K562 (cell line): ENCODE results near the gene ADGRB3. TPM values are rescaled to one million over a fixed set of nuclear protein-coding genes. Genes with fewer than 3 reads are reported as not detected.
"Not testable (repeated sequence)": the region's sequence is repeated elsewhere in the genome, so short reads cannot be mapped to it uniquely, and the experiment has no call there.

Experiments used
- ATAC-seq: fragments of 200-7000 bp; cut with Tn5 transposase; 3 replicates; pipeline ENCODE4 v1.9.1; 2020; ENCODE audit warnings: moderate library complexity
- BruUV-seq: library from RNA; stranded (reverse); fragments of 400-500 nt; replicated peaks from 2 replicates; lab custom pipeline; 2021; lab: Mats Ljungman, UMichigan
- CTCF ChIA-PET: fragments of 300-600 bp; formaldehyde crosslinking; extraction: SDS; loops from one replicate; lab custom pipeline; 2021; ENCODE audit warnings: low intra/inter-chr PET ratio; lab: Yijun Ruan, JAX
- POLR2A ChIA-PET: fragments of 300-600, 350-650 bp; sonication (Branson Sonifier 250); formaldehyde crosslinking; extraction: SDS; loops from one replicate; lab custom pipeline; 2021; ENCODE audit warnings: antibody characterized with exemption, inconsistent platforms; lab: Yijun Ruan, JAX
- DNase-seq, 4 experiments: peaks; one replicate each; pipeline versions ENCODE4 v3.0.0 to v3.0.0-alpha.2; 2011 to 2018; ENCODE audit warnings: low spot score in 3 of 4, mixed read lengths in 3 of 4; ENCODE audit errors: extremely low read depth in 1 of 4
- FAIRE-seq: peaks from 2 replicates; lab custom pipeline; 2011; peaks lifted over from hg19 to GRCh38; lab: Jason Lieb, UNC
- H2AFZ ChIP-seq: 2 replicates; pipeline ENCODE4 v1.6.0; 2011; ENCODE audit warnings: low read depth, low read length, control low read depth, inconsistent platforms
- H3K27ac ChIP-seq: fragments of 200-600 bp; 3 replicates; pipeline ENCODE4 v1.8.0; 2011; ENCODE audit warnings: low read depth, mild to moderate bottlenecking, control low read depth, inconsistent platforms, low read length, moderate library complexity, mixed read lengths; ENCODE audit errors: extremely low read depth
- H3K27me3 ChIP-seq, 2 experiments: fragments of 300-600 bp in 1 of 2; 2 replicates in 1 of 2; 3 replicates in 1 of 2; pipeline versions ENCODE4 v1.6.0 to v1.8.0; 2011; ENCODE audit warnings: inconsistent platforms in 2 of 2, low read length in 2 of 2, mild to moderate bottlenecking in 1 of 2, mixed read lengths in 1 of 2, moderate library complexity in 1 of 2; ENCODE audit not compliant: control insufficient read depth in 2 of 2, insufficient read depth in 2 of 2
- H3K36me3 ChIP-seq: fragments of 300-600 bp; 3 replicates; pipeline ENCODE4 v1.8.0; 2011; ENCODE audit warnings: mild to moderate bottlenecking, low read length, inconsistent platforms; ENCODE audit not compliant: control insufficient read depth, insufficient read depth
- H3K4me1 ChIP-seq, 2 experiments: fragments of 200-600 bp in 1 of 2; replicated peaks in 1 of 2; 2 replicates in 1 of 2; 3 replicates in 1 of 2; pipeline versions ENCODE4 v1.5.1 to v1.8.0; 2011; ENCODE audit warnings: inconsistent platforms in 2 of 2, low read length in 2 of 2, mild to moderate bottlenecking in 1 of 2, mixed read lengths in 1 of 2, moderate library complexity in 1 of 2; ENCODE audit not compliant: control insufficient read depth in 2 of 2, insufficient read depth in 2 of 2
- H3K4me2 ChIP-seq: 2 replicates; pipeline ENCODE4 v1.6.1; 2011; ENCODE audit warnings: low read length, control low read depth, inconsistent platforms, mixed read lengths; ENCODE audit not compliant: insufficient read depth
- H3K4me3 ChIP-seq: fragments of 200-600 bp; sonication (generic), shearing (Covaris generic); 2 replicates; pipeline ENCODE4 v1.5.1; 2016; ENCODE audit warnings: control low read depth, inconsistent platforms
- H3K79me2 ChIP-seq: fragments of 200-600 bp; 3 replicates; pipeline ENCODE4 v1.8.0; 2011; ENCODE audit warnings: low read length, inconsistent platforms; ENCODE audit not compliant: control insufficient read depth, insufficient read depth
- H3K9ac ChIP-seq, 2 experiments: 2 replicates each; pipeline versions ENCODE4 v1.6.0 to v1.6.1; 2011; ENCODE audit warnings: low read depth in 2 of 2, low read length in 2 of 2, control low read depth in 1 of 2, inconsistent platforms in 1 of 2, mild to moderate bottlenecking in 1 of 2, mixed read lengths in 1 of 2; ENCODE audit not compliant: insufficient read depth in 1 of 2
- H3K9me1 ChIP-seq: one replicate; pipeline ENCODE4 v1.6.0; 2011; ENCODE audit warnings: inconsistent platforms, mild to moderate bottlenecking, low read length, moderate library complexity; ENCODE audit not compliant: control insufficient read depth, insufficient read depth
- H3K9me3 ChIP-seq: replicated peaks from 2 replicates; pipeline ENCODE4 v1.5.1; 2011; ENCODE audit warnings: low read depth, low read length, inconsistent platforms; ENCODE audit not compliant: control insufficient read depth, insufficient read depth
- H4K20me1 ChIP-seq: replicated peaks from 2 replicates; pipeline ENCODE4 v1.6.1; 2011; ENCODE audit warnings: low read length, inconsistent platforms, mixed read lengths; ENCODE audit not compliant: control insufficient read depth, insufficient read depth
- EGR1 ChIP-seq: fragments of 450-650 bp; conservative IDR thresholded peaks from 2 replicates; pipeline ENCODE4 v1.6.1; 2017; ENCODE audit warnings: mild to moderate bottlenecking
- HINFP ChIP-seq: fragments of 450-650 bp; conservative IDR thresholded peaks from 2 replicates; pipeline ENCODE4 v1.6.1; 2016; ENCODE audit warnings: missing genetic modification characterization, low read depth, mild to moderate bottlenecking, control low read depth, missing compliant biosample characterization
- NCOA2 ChIP-seq, 2 experiments: fragments of 450-650 bp; IDR thresholded peaks; 2 replicates each; pipeline ENCODE4 v1.6.1; 2018; ENCODE audit warnings: mild to moderate bottlenecking in 2 of 2, moderate library complexity in 1 of 2; ENCODE audit not compliant: partially characterized antibody in 2 of 2
- SRF ChIP-seq, 2 experiments: fragments of 250-450, 450-650 bp in 1 of 2; sonication (Bioruptor Pico) in 1 of 2; sonication (generic) in 1 of 2; formaldehyde crosslinking; IDR thresholded peaks; 2 replicates each; pipeline versions ENCODE4 v1.5.0 to v1.5.1; 2020 to 2022; ENCODE audit warnings: mild to moderate bottlenecking in 1 of 2, missing genetic modification reagents in 1 of 2
- ZFX ChIP-seq: sonication (generic); formaldehyde crosslinking; IDR thresholded peaks from 2 replicates; pipeline ENCODE4 v1.8.0; 2022; ENCODE audit warnings: mild to moderate bottlenecking, missing genetic modification reagents, moderate library complexity
- ZNF274 ChIP-seq: IDR thresholded peaks from 2 replicates; pipeline ENCODE4 v1.6.1; 2011; ENCODE audit warnings: low read depth, mild to moderate bottlenecking, low read length, moderate library complexity, borderline replicate concordance
- ZNF407 ChIP-seq: fragments of 450-650 bp; IDR thresholded peaks from 2 replicates; pipeline ENCODE4 v1.6.1; 2016; ENCODE audit warnings: low read depth
- ZNF518B ChIP-seq: fragments of 250-450 bp; sonication (Bioruptor Pico); IDR thresholded peaks from 2 replicates; pipeline ENCODE4 v1.5.0; 2021; ENCODE audit warnings: mild to moderate bottlenecking, moderate library complexity
- WGBS: fragments of 100-300 bp; shearing (Covaris generic); methylation state at CpG from one replicate; pipeline ENCODE4 v1.1.6; 2016; ENCODE audit warnings: low coverage, mixed read lengths; ENCODE audit not compliant: insufficient coverage; ENCODE audit errors: missing lambda C conversion rate; 5-methylcytosine and 5-hydroxymethylcytosine counted together
- in situ Hi-C: fragments of 300-500 bp; cut with MboI; formaldehyde crosslinking; loops from 4 replicates; pipeline ENCODE4 v1.15.0; 2018; ENCODE audit warnings: inconsistent platforms, mixed read lengths
- intact Hi-C: fragments of 100-400 bp; cut with micrococcal nuclease; formaldehyde crosslinking; loops from 2 replicates; pipeline ENCODE4 v1.14.2; 2022
- polyA plus RNA-seq, 8 experiments: library from polyadenylated mRNA; depleted of rRNA in 4 of 8; stranded (reverse) in 5 of 8; unstranded in 3 of 8; fragments of >200 nt; fragmentation: Nextera tagmentation in 2 of 8; fragmentation: Illumina TruSeq in 1 of 8; extraction: Ambion mirVana in 2 of 8; extraction: Trizol in 1 of 8; gene quantifications; 2 replicates each; pipeline versions ENCODE4 v1.2.1 to v1.2.3, GENCODE V29; 2011 to 2014; ENCODE audit warnings: inconsistent platforms in 1 of 8, missing spikeins in 1 of 8
- total RNA-seq, 7 experiments: library from RNA; depleted of rRNA in 6 of 7; stranded (reverse); fragments of >200 nt in 6 of 7; fragmentation: Illumina TruSeq in 2 of 7; extraction: Trizol in 2 of 7; gene quantifications; 2 replicates each; pipeline versions ENCODE4 v1.2.1 to v1.2.3, GENCODE V29; 2011 to 2021; ENCODE audit warnings: low replicate concordance in 1 of 7

Gene ADGRB3
- total and polyA plus RNA-seq, 9 of the 15 experiments (the other 6 are each of a cell fraction or from before 2014, with no cell fraction given), result 0.90 to 7.8 (median 2.4) TPM

- TF ChIP-seq ZNF518B (CRISPR knock-in tag) (no peak), NCOA2 (IDR thresholded peaks at IDR 0.05; ENCODE audit: partially characterized antibody in 2 of 2) (no peak), ZNF274 (no peak), EGR1 (no peak), HINFP (tag) (no peak), ZFX (CRISPR knock-in tag) (no peak), SRF (CRISPR knock-in tag; IDR thresholded peaks at IDR 0.05) (no peak), ZNF407 (no peak)
Measured at GRCh38 chr6:68911811-68912210, 276.7 kb downstream of the ADGRB3 start (continued).

GRCh38 chr6:68912805-68913204 is 277.7 kb downstream of the ADGRB3 start:
- BruUV-seq, H3K9me1 ChIP-seq, CTCF ChIA-PET, H3K27ac ChIP-seq, H3K4me2 ChIP-seq, DNase-seq, H4K20me1 ChIP-seq, FAIRE-seq, in situ Hi-C loops, H3K27me3 ChIP-seq, intact Hi-C loops, H3K36me3 ChIP-seq, H3K9me3 ChIP-seq, H3K4me1 ChIP-seq, H2AFZ ChIP-seq, H3K9ac ChIP-seq, ATAC-seq, POLR2A ChIA-PET, H3K79me2 ChIP-seq, H3K4me3 ChIP-seq: not testable (repeated sequence)
- WGBS, result 54% methylated on average over 7 of the region's 9 CpGs
